Caco-2 (cell line): ENCODE measurements around the gene TACC2. TPM values are rescaled to one million over a fixed set of nuclear protein-coding genes. Genes with fewer than 3 reads are reported as not detected.

Source experiments
- BruUV-seq: library from RNA; stranded (reverse); fragments of 400-500 nt; replicated peaks from 2 replicates; lab custom pipeline; 2021; lab: Mats Ljungman, UMichigan
- CTCF ChIA-PET: fragments of 300-600 bp; sonication (Branson Sonifier 250); formaldehyde crosslinking; loops from one replicate; lab custom pipeline; 2022; ENCODE audit warnings: antibody characterized with exemption; lab: Charles Lee
- POLR2A ChIA-PET: fragments of 300-600 bp; sonication (Branson Sonifier 250); formaldehyde crosslinking; loops from one replicate; lab custom pipeline; 2022; ENCODE audit warnings: antibody characterized with exemption; lab: Charles Lee
- DNase-seq, 2 experiments: peaks; one replicate each; pipeline versions ENCODE4 v3.0.0 to v3.0.0-alpha.2; 2020 to 2022
- H3K27me3 ChIP-seq: replicated peaks from 2 replicates; pipeline ENCODE4 v1.6.0; 2011; ENCODE audit warnings: low read length; ENCODE audit not compliant: control insufficient read depth, insufficient read depth
- H3K36me3 ChIP-seq: 2 replicates; pipeline ENCODE4 v1.5.1; 2011; ENCODE audit warnings: low read length; ENCODE audit not compliant: control insufficient read depth, insufficient read depth
- H3K4me1 ChIP-seq: fragments of 250-450 bp; sonication (Bioruptor Pico); 2 replicates; pipeline ENCODE4 v1.5.1; 2020; ENCODE audit warnings: mild to moderate bottlenecking
- H3K4me3 ChIP-seq: 2 replicates; pipeline ENCODE4 v1.5.1; 2011; ENCODE audit warnings: low read depth, mild to moderate bottlenecking, control low read depth, low read length
- H3K9me3 ChIP-seq: fragments of 250-450 bp; sonication (Bioruptor Pico); 2 replicates; pipeline ENCODE4 v1.5.1; 2020; ENCODE audit warnings: mild to moderate bottlenecking, moderate library complexity
- H3K27ac Mint-ChIP-seq: one replicate; pipeline ENCODE4 v1.8.0; 2022; ENCODE audit warnings: mixed read lengths; ENCODE audit not compliant: unreplicated experiment
- H3K27me3 Mint-ChIP-seq: one replicate; pipeline ENCODE4 v1.8.0; 2022; ENCODE audit warnings: mixed read lengths; ENCODE audit not compliant: insufficient read depth, unreplicated experiment
- H3K36me3 Mint-ChIP-seq: one replicate; pipeline ENCODE4 v1.8.0; 2022; ENCODE audit warnings: mild to moderate bottlenecking, mixed read lengths; ENCODE audit not compliant: insufficient read depth, unreplicated experiment
- H3K4me1 Mint-ChIP-seq: one replicate; pipeline ENCODE4 v1.8.0; 2022; ENCODE audit warnings: low read depth, mixed read lengths; ENCODE audit not compliant: unreplicated experiment
- H3K4me3 Mint-ChIP-seq: one replicate; pipeline ENCODE4 v1.8.0; 2022; ENCODE audit warnings: mild to moderate bottlenecking, moderate library complexity, mixed read lengths; ENCODE audit not compliant: unreplicated experiment
- H3K9me3 Mint-ChIP-seq: one replicate; pipeline ENCODE4 v1.8.0; 2022; ENCODE audit warnings: mixed read lengths; ENCODE audit not compliant: unreplicated experiment
- CTCF ChIP-seq, 2 experiments: fragments of 200-600 bp in 1 of 2; IDR thresholded peaks; 1 replicate in 1 of 2; 2 replicates in 1 of 2; pipeline versions ENCODE4 v1.5.1 to v1.8.0; 2011 to 2022; ENCODE audit warnings: antibody characterized with exemption in 1 of 2, control low read depth in 1 of 2, inconsistent platforms in 1 of 2, low read depth in 1 of 2, low read length in 1 of 2, mild to moderate bottlenecking in 1 of 2, moderate library complexity in 1 of 2; ENCODE audit not compliant: insufficient read depth in 1 of 2, severe bottlenecking in 1 of 2, unreplicated experiment in 1 of 2
- intact Hi-C: fragments of 100-400 bp; cut with micrococcal nuclease; formaldehyde crosslinking; loops from one replicate; pipeline ENCODE4 v1.10.0; 2022; ENCODE audit not compliant: unreplicated experiment
- total RNA-seq: library from RNA; stranded (reverse); gene quantifications from 2 replicates; pipeline ENCODE4 v1.2.3, GENCODE V29; 2022

The TACC2 gene
- total RNA-seq, 1 experiment from 2014 or later: 117 TPM

- Mint-ChIP-seq H3K9me3 (no peaks in the 10 kb centered on the region), H3K36me3 (peaks cover 54% of the 10 kb centered on the region), H3K27ac (no peak overlapping the region), H3K27me3 (no peaks in the 10 kb centered on the region), H3K4me1 (no peaks in the 10 kb centered on the region), H3K4me3 (no peak overlapping the region)
- CTCF ChIA-PET: no interaction called here
- POLR2A ChIA-PET: no interaction called here
- no TSS peak for BruUV-seq
- no peak for DNase-seq
- no peak for TF ChIP-seq CTCF (IDR thresholded peaks at IDR 0.05; ENCODE audit: insufficient read depth in 1 of 2, low read depth in 1 of 2, low read length in 1 of 2, severe bottlenecking in 1 of 2, unreplicated experiment in 1 of 2)
- Histone ChIP-seq H3K36me3 (peaks cover 5% of the 10 kb centered on the region), H3K4me3 (no peak overlapping the region), H3K4me1 (no peaks in the 10 kb centered on the region), H3K27me3 (no peaks in the 10 kb centered on the region), H3K9me3 (no peaks in the 10 kb centered on the region)
- intact Hi-C loops: no loop called here
Measured at GRCh38 chr10:122240401-122240800, 251.4 kb downstream of the TACC2 start.

GRCh38 chr10:122241836-122242235 lies 252.9 kb downstream of the TACC2 start:
- ChIA-PET CTCF (no interaction called here), POLR2A (no interaction called here)
- Histone ChIP-seq H3K9me3 (no peaks in the 10 kb centered on the region), H3K4me3 (no peak overlapping the region), H3K4me1 (no peaks in the 10 kb centered on the region), H3K27me3 (no peaks in the 10 kb centered on the region), H3K36me3 (peaks cover 5% of the 10 kb centered on the region)
- H3K27ac Mint-ChIP-seq: no peak overlapping the region
- BruUV-seq: no TSS peak
- no peak for TF ChIP-seq CTCF (IDR thresholded peaks at IDR 0.05; ENCODE audit: insufficient read depth in 1 of 2, low read depth in 1 of 2, low read length in 1 of 2, severe bottlenecking in 1 of 2, unreplicated experiment in 1 of 2)
- no peak overlapping the region for H3K4me3 Mint-ChIP-seq
- H3K27me3 Mint-ChIP-seq: no peaks in the 10 kb centered on the region
- no peaks in the 10 kb centered on the region for H3K9me3 Mint-ChIP-seq
- H3K36me3 Mint-ChIP-seq: peaks cover 67% of the 10 kb centered on the region
- intact Hi-C loops: no loop called here
- DNase-seq: no peak
- no peaks in the 10 kb centered on the region for H3K4me1 Mint-ChIP-seq

GRCh38 chr10:122243550-122243949 lies 254.6 kb downstream of the TACC2 start:
- Histone ChIP-seq H3K4me3 (no peak overlapping the region), H3K36me3 (peaks cover 2% of the 10 kb centered on the region), H3K27me3 (no peaks in the 10 kb centered on the region), H3K9me3 (no peaks in the 10 kb centered on the region), H3K4me1 (no peaks in the 10 kb centered on the region)
- no peak for TF ChIP-seq CTCF (IDR thresholded peaks at IDR 0.05; ENCODE audit: insufficient read depth in 1 of 2, low read depth in 1 of 2, low read length in 1 of 2, severe bottlenecking in 1 of 2, unreplicated experiment in 1 of 2)
- peaks cover 73% of the 10 kb centered on the region for H3K36me3 Mint-ChIP-seq
- ChIA-PET CTCF (no interaction called here), POLR2A (no interaction called here)
- no peaks in the 10 kb centered on the region for H3K27me3 Mint-ChIP-seq
- H3K27ac Mint-ChIP-seq: no peak overlapping the region
- BruUV-seq: no TSS peak
- no peak for DNase-seq
- intact Hi-C loops: no loop called here
- no peaks in the 10 kb centered on the region for H3K4me1 Mint-ChIP-seq
- no peak overlapping the region for H3K4me3 Mint-ChIP-seq
- H3K9me3 Mint-ChIP-seq: no peaks in the 10 kb centered on the region
